OCI-LY7 (cell line): ENCODE data around the gene C20orf202. TPM values are rescaled to one million over a fixed set of nuclear protein-coding genes. Genes with fewer than 3 reads are reported as not detected.

Experiments used
- BruUV-seq: library from RNA; stranded (reverse); fragments of 400-500 nt; replicated peaks from 2 replicates; lab custom pipeline; 2021; lab: Mats Ljungman, UMichigan
- CTCF ChIA-PET: fragments of 300-600 bp; sonication (Branson Sonifier 250); formaldehyde crosslinking; loops from one replicate; lab custom pipeline; 2022; ENCODE audit warnings: antibody characterized with exemption; ENCODE audit not compliant: unreplicated experiment; lab: Charles Lee
- POLR2A ChIA-PET: fragments of 300-600 bp; sonication (Branson Sonifier 250); formaldehyde crosslinking; loops from one replicate; lab custom pipeline; 2022; ENCODE audit warnings: antibody characterized with exemption; lab: Charles Lee
- DNase-seq: peaks from one replicate; pipeline ENCODE4 v3.0.0-alpha.2; 2015; ENCODE audit warnings: low spot score
- H2AFZ ChIP-seq: fragments of 200-600 bp; sonication (generic), shearing (Covaris generic); 2 replicates; pipeline ENCODE4 v1.6.1; 2014; ENCODE audit warnings: mild to moderate bottlenecking, antibody characterized with exemption, low read length, moderate library complexity
- H3K27ac ChIP-seq: fragments of 200-600 bp; sonication (generic); 2 replicates; pipeline ENCODE4 v1.5.1; 2014; ENCODE audit warnings: mixed run types, low read depth, mild to moderate bottlenecking, moderate library complexity, low read length, inconsistent platforms; ENCODE audit not compliant: poor library complexity, severe bottlenecking
- H3K36me3 ChIP-seq: fragments of 200-600 bp; sonication (generic); 2 replicates; pipeline ENCODE4 v1.6.1; 2014; ENCODE audit warnings: mild to moderate bottlenecking, antibody characterized with exemption, low read length, moderate library complexity, mixed read lengths; ENCODE audit not compliant: insufficient read depth
- H3K4me1 ChIP-seq: fragments of 200-600 bp; sonication (generic); 2 replicates; pipeline ENCODE4 v1.5.1; 2014; ENCODE audit warnings: mild to moderate bottlenecking, low read length; ENCODE audit not compliant: insufficient read depth, poor library complexity, severe bottlenecking
- H3K4me2 ChIP-seq: fragments of 200-600 bp; sonication (generic); 2 replicates; pipeline ENCODE4 v1.6.1; 2014; ENCODE audit warnings: mild to moderate bottlenecking, low read length
- H3K4me3 ChIP-seq: fragments of 200-600 bp; sonication (generic); 2 replicates; pipeline ENCODE4 v1.5.1; 2014; ENCODE audit warnings: mild to moderate bottlenecking, low read depth, low read length; ENCODE audit not compliant: poor library complexity, severe bottlenecking
- H3K79me2 ChIP-seq: fragments of 200-600 bp; sonication (generic); 2 replicates; pipeline ENCODE4 v1.6.1; 2016; ENCODE audit warnings: low read depth, mild to moderate bottlenecking, low read length, moderate library complexity, mixed read lengths; ENCODE audit not compliant: insufficient read depth
- H3K9me2 ChIP-seq: fragments of 200-600 bp; sonication (generic); 2 replicates; pipeline ENCODE4 v1.6.1; 2016; ENCODE audit warnings: mild to moderate bottlenecking, low read length, mixed read lengths; ENCODE audit not compliant: insufficient read depth
- H3K9me3 ChIP-seq: fragments of 200-600 bp; sonication (generic); 2 replicates; pipeline ENCODE4 v1.6.1; 2014; ENCODE audit warnings: mild to moderate bottlenecking, mixed run types, low read length, mixed read lengths
- H4K20me1 ChIP-seq: fragments of 200-600 bp; sonication (generic); 2 replicates; pipeline ENCODE4 v1.6.1; 2014; ENCODE audit warnings: mild to moderate bottlenecking, antibody characterized with exemption, low read length, moderate library complexity, mixed read lengths; ENCODE audit not compliant: insufficient read depth
- CTCF ChIP-seq: fragments of 200-600 bp; sonication (generic); conservative IDR thresholded peaks from 2 replicates; pipeline ENCODE4 v1.5.1; 2014; ENCODE audit warnings: mild to moderate bottlenecking, antibody characterized with exemption, low read length, moderate library complexity, mixed read lengths
- EZH2phosphoT487 ChIP-seq: fragments of 200-600 bp; sonication (generic); IDR thresholded peaks from 2 replicates; pipeline ENCODE4 v1.6.1; 2018; ENCODE audit warnings: low read depth, borderline replicate concordance, mild to moderate bottlenecking, mixed run types, antibody characterized with exemption, low read length, moderate library complexity, mixed read lengths
- intact Hi-C: fragments of 100-400 bp; cut with micrococcal nuclease; formaldehyde crosslinking; loops from one replicate; pipeline ENCODE4 v1.10.0; 2022; ENCODE audit not compliant: unreplicated experiment
- total RNA-seq, 2 experiments: library from RNA; depleted of rRNA in 1 of 2; stranded (reverse); fragments of >200 nt in 1 of 2; shearing (Covaris generic) in 1 of 2; gene quantifications; 2 replicates each; pipeline ENCODE4 v1.2.3, GENCODE V29; 2014 to 2022

The C20orf202 gene
- total RNA-seq, 2 experiments from 2014 or later = not detected

GRCh38 chr20:1186367-1186991 lies 16.8 kb upstream of the C20orf202 start:
- DNase-seq = no peak
- H3K4me2 ChIP-seq = no peak overlapping the region
- H3K27ac ChIP-seq = no peak overlapping the region
- H3K9me2 ChIP-seq = no peaks in the 10 kb centered on the region
- no peak overlapping the region for H2AFZ ChIP-seq
- H4K20me1 ChIP-seq = no peaks in the 10 kb centered on the region
- CTCF ChIA-PET = no interaction called here
- H3K9me3 ChIP-seq = no peaks in the 10 kb centered on the region
- TF ChIP-seq CTCF (no peak), EZH2phosphoT487 (no peak)
- intact Hi-C loops = no loop called here
- no peaks in the 10 kb centered on the region for H3K36me3 ChIP-seq
- H3K4me3 ChIP-seq = no peak overlapping the region
- POLR2A ChIA-PET = no interaction called here
- BruUV-seq = no TSS peak
- no peaks in the 10 kb centered on the region for H3K79me2 ChIP-seq
- H3K4me1 ChIP-seq = no peaks in the 10 kb centered on the region

- TF ChIP-seq CTCF = no peak
- TF ChIP-seq EZH2phosphoT487 = no peak
- no TSS peak for BruUV-seq
- Histone ChIP-seq H2AFZ (no peak overlapping the region), H3K4me1 (no peaks in the 10 kb centered on the region), H3K4me2 (no peak overlapping the region), H3K9me3 (no peaks in the 10 kb centered on the region), H3K36me3 (no peaks in the 10 kb centered on the region), H3K4me3 (no peak overlapping the region), H4K20me1 (no peaks in the 10 kb centered on the region), H3K27ac (no peak overlapping the region), H3K79me2 (no peaks in the 10 kb centered on the region), H3K9me2 (no peaks in the 10 kb centered on the region)
- intact Hi-C loops = no loop called here
- DNase-seq = no peak
- ChIA-PET CTCF (no interaction called here), POLR2A (no interaction called here)
Observed at GRCh38 chr20:1187605-1188171, 15.6 kb upstream of the C20orf202 start.

GRCh38 chr20:1188347-1188746 lies 14.9 kb upstream of the C20orf202 start:
- H4K20me1 ChIP-seq = no peaks in the 10 kb centered on the region
- H3K36me3 ChIP-seq = no peaks in the 10 kb centered on the region
- no peaks in the 10 kb centered on the region for H3K79me2 ChIP-seq
- no peak overlapping the region for H3K4me3 ChIP-seq
- H3K4me2 ChIP-seq = no peak overlapping the region
- H2AFZ ChIP-seq = no peak overlapping the region
- TF ChIP-seq CTCF = no peak
- TF ChIP-seq EZH2phosphoT487 = no peak
- no peak overlapping the region for H3K27ac ChIP-seq
- DNase-seq = no peak
- no peaks in the 10 kb centered on the region for H3K4me1 ChIP-seq
- H3K9me3 ChIP-seq = no peaks in the 10 kb centered on the region
- POLR2A ChIA-PET = no interaction called here
- no peaks in the 10 kb centered on the region for H3K9me2 ChIP-seq
- intact Hi-C loops = no loop called here
- CTCF ChIA-PET = no interaction called here
- no TSS peak for BruUV-seq
